Stimulated activated CD8-positive, alpha-beta memory T cell treated with anti-CD3 and anti-CD28 coated beads, Interleukin-7, amount 100 ng/mL, for 1 hour (primary cell): Measurements from ENCODE around the gene TRAPPC6A.

ENCODE experiments used
- DNase-seq, 2 donors: peaks; one replicate each; pipeline ENCODE4 v3.0.0-alpha.2; 2020; ENCODE audit warnings: low read depth in 2 of 2

The TRAPPC6A gene

DNA sequence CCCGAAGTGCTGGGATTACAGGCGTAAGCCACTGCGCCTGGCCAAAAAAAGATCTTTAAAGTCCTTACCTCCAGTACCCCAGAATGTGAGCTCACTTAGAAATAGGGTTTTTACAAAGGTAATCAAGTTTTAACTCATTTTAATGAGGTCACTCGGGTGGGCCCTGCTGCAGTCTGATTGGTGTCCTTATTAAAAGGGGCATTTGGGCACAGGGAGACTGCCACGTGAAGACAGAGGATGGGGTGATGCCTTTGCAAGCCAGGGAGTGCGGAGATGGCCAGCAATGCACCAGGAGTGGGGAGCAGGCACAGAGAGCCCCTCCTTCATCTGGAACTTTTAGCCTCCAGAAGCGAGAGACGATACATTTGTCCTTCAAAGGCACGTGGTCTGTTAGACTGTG is 28.9 kb downstream of the TRAPPC6A start:
- DNase-seq = no peak

DNA sequence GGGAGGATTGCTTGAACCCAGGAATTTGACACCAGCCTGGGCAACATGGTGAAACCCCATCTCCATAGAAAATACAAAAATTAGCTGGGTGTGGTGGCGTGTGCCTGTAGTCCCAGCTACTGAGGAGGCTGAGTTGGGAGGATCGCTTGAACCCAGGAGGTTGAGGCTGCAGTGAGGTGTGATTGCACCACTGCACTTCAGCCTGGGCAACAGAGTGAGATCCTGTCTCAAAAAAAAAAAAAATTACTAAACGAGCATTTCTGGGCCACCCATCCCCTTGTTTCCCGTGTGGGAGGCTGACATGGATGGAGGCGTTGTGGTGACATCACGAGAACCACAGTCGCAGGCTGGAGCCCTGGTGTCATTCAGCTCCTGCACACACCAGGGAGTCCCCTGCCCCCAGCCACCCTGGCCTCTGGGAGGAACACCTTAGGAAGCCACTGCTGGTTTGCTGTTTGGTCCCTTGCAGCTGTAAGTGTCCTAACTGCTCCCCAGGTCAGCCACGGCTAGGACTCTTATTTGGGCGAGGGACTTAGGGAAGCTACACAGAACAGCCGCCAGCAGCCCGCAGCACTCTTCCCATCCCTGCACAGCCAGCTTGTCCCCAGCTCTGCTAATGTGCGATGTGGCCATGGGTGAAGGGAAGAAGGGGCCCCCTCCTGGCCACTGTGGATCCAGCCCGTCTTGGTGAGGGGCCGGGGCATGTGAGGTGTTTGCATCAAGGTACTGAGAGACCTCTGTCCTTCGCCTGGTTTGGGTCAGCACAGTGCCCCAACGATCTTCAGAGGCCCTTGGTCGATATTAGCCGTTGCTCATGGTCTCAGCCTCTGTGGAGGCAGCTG is 30.0 kb downstream of the TRAPPC6A start:
- no peak for DNase-seq

GRCh38 chr19:45146741-45147205 is 31.3 kb downstream of the TRAPPC6A start:
- no peak for DNase-seq

DNA sequence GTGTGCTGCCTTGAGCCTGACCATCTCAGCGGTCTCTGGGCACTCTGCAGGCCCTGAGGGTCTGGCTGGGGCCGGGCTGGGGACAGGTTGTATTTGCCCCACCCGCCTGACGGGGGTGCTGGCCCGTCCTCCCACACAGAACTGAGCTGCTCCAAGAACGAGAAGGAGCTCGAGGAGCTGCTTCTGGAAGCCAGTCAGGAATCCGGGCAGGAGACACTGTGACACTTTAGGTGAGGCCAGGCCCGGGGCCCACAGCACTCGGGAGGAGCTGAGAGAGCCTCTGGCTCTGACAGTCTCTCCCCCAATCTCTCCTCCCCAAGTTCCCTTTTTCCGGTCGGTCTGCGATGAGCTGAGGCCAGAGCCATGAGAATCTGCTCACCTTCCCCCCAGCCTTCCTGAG is 31.8 kb downstream of the TRAPPC6A start:
- DNase-seq = no peak

- no peak for DNase-seq
Observed at GRCh38 chr19:45145270-45146189, 32.5 kb downstream of the TRAPPC6A start.

- DNase-seq = no peak
Observed at GRCh38 chr19:45144431-45145269, 33.4 kb downstream of the TRAPPC6A start.

GRCh38 chr19:45142726-45143110 is 35.3 kb downstream of the TRAPPC6A start:
- no peak for DNase-seq

GRCh38 chr19:45142016-45142725 is 35.9 kb downstream of the TRAPPC6A start:
- no peak for DNase-seq

DNA sequence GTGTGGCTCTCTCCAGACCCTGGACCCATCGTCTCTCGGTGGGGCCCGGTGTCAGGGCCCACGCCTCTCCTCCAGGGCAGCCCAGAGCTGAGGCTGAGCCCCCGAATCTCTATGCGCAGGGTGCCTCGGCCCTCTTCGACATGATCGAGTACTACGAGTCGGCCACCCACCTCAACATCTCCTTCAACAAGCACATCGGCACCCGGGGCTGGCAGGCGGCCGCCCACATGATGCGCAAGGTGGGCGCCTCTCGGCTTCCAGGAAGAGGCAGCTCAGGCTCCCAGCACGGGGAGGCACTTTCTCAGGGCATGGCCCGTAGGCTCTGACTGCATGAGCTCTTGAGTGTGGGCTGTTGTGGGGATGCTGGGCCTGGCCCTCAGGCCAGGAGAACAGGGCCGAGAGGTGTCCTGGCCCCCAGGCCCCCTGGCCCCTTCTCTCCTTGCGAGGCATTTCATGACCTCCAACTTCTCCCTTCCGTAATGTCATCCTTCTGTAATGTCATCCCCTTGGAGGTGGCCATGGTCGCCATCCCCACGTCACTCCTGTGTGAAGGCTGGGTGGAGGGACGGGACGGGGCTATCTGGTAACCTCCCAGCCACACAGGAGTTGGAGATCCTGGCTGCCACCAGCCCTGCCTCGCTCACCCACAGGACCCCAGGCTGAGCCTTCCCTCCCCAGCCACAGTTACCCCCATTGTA is 36.7 kb downstream of the TRAPPC6A start:
- DNase-seq = no peak

- no peak for DNase-seq
Observed at GRCh38 chr19:45140533-45140932, 37.5 kb downstream of the TRAPPC6A start.

GRCh38 chr19:45140144-45140503 is 37.9 kb downstream of the TRAPPC6A start:
- no peak for DNase-seq

DNA sequence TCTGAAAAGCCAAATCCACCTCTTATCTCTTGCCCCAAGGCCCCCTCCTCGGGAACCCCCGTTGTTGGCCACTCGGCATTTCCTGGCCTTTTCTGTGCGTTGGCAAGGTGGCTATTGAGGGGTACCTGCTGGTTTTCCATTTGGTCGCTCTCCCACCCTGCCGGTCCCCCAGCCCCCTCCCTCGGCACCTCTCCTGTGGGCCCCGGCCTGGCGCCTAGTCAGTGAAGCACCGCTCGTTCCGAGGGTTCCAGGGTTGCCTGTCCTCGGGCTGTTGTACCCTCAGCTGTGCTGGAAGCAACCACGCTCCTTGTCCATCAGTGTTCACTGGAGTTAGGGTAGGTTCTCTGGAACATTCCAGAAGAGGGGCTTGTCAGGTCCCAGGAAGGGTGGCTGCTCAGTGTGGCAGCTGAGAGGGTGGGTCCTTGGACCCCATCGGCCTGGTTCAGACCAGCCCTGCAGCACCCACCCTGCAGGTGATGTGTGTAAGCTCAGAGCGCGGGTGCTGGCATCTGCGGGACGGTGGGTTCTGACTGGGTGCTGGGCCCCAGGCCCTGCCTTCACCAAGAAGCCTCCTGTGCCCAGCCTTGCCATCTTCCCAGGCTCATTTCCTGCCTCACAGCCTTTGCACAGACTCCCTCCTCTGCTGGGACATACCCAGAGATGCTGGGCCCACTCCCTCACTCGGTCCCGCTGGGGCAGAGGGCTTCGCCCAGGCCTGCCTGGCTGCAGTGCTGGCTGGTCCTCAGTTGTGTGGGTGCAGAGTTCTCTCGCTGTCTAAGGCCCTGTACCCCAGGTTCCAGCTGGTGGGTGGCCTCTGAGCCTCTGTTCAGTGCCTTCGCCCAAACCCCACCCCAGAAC is 38.5 kb downstream of the TRAPPC6A start:
- DNase-seq = no peak

DNA sequence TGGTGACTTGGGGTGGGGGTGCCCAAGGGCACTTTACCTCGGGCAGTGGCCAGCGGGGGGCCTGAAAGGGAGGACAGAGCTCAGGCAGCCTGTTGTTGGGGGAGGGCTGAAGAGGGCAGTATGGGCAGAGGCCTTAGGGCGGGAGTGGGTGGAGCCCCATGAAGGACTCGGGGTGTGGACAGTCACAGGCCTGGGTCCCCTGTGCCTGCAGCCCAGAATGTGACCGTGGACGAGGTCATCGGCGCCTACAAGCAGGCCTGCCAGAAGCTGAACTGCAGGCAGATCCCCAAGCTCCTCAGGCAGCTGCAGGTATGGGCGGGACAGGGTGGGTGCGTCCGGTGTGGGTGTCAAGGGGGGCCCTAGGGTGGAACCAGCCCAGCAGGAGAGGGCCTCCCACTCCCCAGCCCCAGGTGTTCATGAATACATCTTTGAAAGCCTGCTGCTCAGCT is 39.7 kb downstream of the TRAPPC6A start:
- DNase-seq = no peak

DNA sequence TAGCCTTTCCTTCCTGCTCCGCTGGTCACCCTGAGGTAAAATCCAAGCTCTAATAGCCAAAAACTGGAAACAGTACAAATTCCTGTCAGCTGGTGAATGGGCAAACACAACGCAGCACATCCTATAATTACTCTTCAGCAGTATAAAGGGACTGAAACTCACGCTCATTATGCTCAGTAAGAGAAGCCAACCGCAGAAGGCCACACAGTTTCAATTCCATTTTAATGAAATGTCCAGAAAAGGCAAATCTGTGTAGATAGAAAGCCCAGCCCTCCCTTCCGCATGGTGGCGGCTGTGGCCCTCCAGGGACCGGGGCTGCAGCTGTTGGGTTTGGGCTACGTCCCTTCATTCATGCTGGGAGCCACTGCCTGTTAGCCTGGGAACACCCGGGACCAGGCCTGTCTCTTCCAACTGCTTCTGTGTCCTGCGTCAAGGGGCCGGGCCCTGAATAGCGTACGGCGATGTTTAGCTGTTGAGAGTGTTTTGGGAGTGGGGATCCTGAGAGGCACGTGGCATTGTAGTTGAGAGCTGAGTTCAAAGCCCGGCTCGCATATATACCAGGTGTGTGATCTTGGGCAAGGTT is 40.8 kb downstream of the TRAPPC6A start:
- no peak for DNase-seq

DNA sequence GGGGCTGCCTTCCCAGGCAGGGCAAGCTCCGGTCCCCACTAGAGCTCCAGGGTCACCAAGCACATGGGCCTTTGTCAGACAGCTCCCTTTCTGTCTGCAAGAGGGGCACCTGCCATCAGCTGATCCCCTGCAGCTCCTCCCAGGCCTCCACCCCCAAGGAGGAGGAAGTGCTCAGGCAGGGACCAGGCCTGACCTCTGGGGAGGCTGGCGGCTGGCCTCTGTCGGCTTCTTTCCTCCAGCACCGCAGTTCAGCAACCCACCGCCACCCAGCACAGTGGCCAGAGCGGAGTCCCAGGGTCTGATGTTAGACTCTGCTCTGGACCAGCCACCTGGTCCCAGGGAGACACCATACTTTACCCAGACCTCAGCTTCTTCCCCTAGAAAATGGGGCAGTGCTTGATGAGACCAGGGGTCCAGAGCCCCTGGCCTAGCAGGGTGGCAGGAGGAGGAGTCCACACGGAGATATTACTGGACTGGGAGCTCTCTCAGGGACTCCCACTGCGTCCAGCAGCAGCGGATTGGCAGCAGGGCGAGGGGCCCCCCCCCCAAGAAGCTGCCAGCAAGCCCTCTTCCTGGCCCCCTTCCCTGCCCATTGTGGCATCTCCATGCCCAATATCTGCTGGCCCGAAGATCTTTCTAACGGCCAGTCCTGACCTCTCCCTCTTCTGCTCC is 41.4 kb downstream of the TRAPPC6A start:
- DNase-seq = no peak

DNA sequence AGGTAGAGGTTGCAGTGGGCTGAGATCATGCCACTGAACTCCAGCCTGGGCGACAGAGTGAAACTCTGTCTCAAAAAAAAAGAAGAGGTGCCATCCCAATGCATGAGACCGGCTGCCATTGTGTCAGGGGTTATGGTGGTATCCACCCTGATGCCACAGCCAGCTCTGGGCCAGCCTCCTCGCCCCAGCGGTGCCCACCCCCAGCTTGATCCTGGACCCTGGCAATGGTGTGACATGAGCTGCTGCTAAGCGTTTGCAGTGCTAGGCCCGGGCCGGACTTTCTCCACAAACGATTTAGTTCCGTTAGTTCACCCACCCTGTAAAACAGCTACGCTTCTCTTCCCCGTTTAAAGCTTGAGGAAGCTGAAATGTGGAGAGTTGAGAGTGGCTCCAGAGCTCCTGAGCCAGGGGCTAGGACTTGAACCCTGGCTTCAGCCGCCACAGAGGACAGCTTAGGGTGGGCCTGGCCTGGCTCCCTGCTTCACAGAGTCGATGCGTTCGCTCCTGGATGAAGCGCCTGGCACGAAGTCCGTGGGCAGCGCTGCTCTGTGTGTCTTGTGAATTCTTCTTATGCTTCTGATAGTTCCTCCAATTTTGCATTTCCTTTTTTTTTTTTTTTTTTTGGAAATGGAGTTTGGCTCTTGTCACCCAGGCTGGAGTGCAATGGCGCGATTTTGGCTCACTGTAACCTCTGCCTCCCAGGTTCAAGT is 42.7 kb downstream of the TRAPPC6A start:
- DNase-seq = no peak

- DNase-seq = no peak
Observed at GRCh38 chr19:45133661-45134060, 44.4 kb downstream of the TRAPPC6A start.
